BLaER1 treated with 17β-estradiol and CSF1 and Interleukin-3, amounts not matched to agents 10 nM and 100 nM (cell line): ENCODE measurements around the gene PPY.
A peak's percentile ranks its signal among the peaks of the same experiment; 100 is the strongest.

Experiments used
- H3K27ac ChIP-seq, 11 experiments: shearing (Covaris generic); formaldehyde crosslinking; 2 replicates each; pipeline ENCODE4 v1.8.1; 2022
- H3K27me3 ChIP-seq, 11 experiments: shearing (Covaris generic); formaldehyde crosslinking; 2 replicates each; pipeline ENCODE4 v1.8.1; 2022
- H3K36me3 ChIP-seq, 11 experiments: shearing (Covaris generic); formaldehyde crosslinking; 2 replicates each; pipeline ENCODE4 v1.8.1; 2022
- H3K4me1 ChIP-seq, 10 experiments: shearing (Covaris generic); formaldehyde crosslinking; 2 replicates each; pipeline ENCODE4 v1.8.1; 2022
- H3K4me2 ChIP-seq, 11 experiments: shearing (Covaris generic); formaldehyde crosslinking; 2 replicates each; pipeline ENCODE4 v1.8.1; 2022
- H3K4me3 ChIP-seq, 10 experiments: shearing (Covaris generic); formaldehyde crosslinking; 2 replicates each; pipeline ENCODE4 v1.8.1; 2022
- H3K9ac ChIP-seq, 11 experiments: shearing (Covaris generic); formaldehyde crosslinking; 2 replicates each; pipeline ENCODE4 v1.8.1; 2022
- H3K9me3 ChIP-seq, 11 experiments: shearing (Covaris generic); formaldehyde crosslinking; replicated peaks in 1 of 11; 2 replicates each; pipeline ENCODE4 v1.8.1; 2022
- H4K20me1 ChIP-seq, 11 experiments: shearing (Covaris generic); formaldehyde crosslinking; 2 replicates each; pipeline ENCODE4 v1.8.1; 2022
- Cebpa-rat ChIP-seq, 11 experiments: shearing (Covaris generic); IDR thresholded peaks; 2 replicates each; pipeline ENCODE4 v1.8.1; 2022

PPY gene

DNA sequence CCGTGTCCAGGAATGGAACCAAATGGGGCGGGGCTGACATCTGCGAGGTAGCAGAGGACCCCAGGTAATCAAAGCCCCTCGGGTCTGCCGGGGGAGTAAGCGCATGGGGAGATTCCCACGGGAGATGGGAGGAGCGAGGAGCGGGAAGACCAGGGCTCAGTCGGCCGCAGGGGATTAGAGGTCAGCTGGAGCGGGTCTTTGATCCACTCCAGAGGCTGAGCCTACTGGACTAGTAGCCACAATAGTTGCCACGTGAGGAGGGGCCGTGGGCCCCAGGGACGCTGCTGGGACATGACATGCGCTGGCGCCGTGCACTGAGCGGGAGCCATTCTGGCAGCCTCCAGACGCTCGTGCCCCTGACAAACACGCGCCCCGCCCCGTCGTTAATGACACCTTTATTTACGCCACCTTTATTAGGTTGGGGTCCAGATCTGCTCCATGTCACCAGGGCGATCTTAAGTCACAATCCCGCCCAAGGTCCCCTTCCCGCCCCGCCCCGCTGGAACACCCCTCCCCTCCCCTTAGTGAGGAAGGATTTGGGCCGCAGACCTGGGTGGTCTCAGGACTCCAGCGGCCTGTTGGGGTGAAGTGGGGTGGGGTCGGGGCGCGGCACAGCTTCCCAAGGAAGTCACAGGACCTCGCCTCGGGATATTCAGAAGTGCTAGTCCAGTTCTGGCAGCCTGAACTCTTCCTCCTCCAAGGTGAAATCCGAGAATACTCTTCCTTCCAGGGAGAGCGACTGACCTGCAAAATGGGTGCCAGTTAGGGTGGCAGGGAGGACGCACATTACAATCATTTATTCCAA, 15.0 kb downstream of the PPY start:
- Histone ChIP-seq H3K9me3 (peaks cover 0 to 11% (median 7%) of the 10 kb centered on the region in 11 experiments; a peak in 5 of 22 replicates), H3K27me3 (peaks cover 47 to 71% (median 65%) of the 10 kb centered on the region in 11 experiments), H3K9ac (no peak overlapping the region), H3K4me3 (peak overlapping the region in 1 of 10 experiments; percentile 14; a peak in 1 of 20 replicates), H3K4me2 (peak overlapping the region in 4 of 11 experiments; percentile 52 to 76 (median 72); a peak in 9 of 22 replicates), H4K20me1 (no peaks in the 10 kb centered on the region), H3K27ac (no peak overlapping the region), H3K36me3 (no peaks in the 10 kb centered on the region), H3K4me1 (peaks cover 0 to 17% (median 4%) of the 10 kb centered on the region in 10 experiments; a peak in 11 of 20 replicates)
- no peak for TF ChIP-seq Cebpa-rat (IDR thresholded peaks at IDR 0.05)

- Histone ChIP-seq H3K27ac (no peak overlapping the region), H4K20me1 (no peaks in the 10 kb centered on the region), H3K4me2 (no peak overlapping the region), H3K4me3 (no peak overlapping the region), H3K36me3 (no peaks in the 10 kb centered on the region), H3K27me3 (peaks cover 46 to 62% (median 52%) of the 10 kb centered on the region in 11 experiments), H3K9me3 (peaks cover 0 to 11% (median 7%) of the 10 kb centered on the region in 11 experiments; a peak in 5 of 22 replicates), H3K9ac (no peak overlapping the region), H3K4me1 (peaks cover 0 to 17% (median 4%) of the 10 kb centered on the region in 10 experiments; a peak in 11 of 20 replicates)
- no peak for TF ChIP-seq Cebpa-rat (IDR thresholded peaks at IDR 0.05)
Observed at GRCh38 chr17:43924558-43924957, 17.7 kb downstream of the PPY start.

DNA sequence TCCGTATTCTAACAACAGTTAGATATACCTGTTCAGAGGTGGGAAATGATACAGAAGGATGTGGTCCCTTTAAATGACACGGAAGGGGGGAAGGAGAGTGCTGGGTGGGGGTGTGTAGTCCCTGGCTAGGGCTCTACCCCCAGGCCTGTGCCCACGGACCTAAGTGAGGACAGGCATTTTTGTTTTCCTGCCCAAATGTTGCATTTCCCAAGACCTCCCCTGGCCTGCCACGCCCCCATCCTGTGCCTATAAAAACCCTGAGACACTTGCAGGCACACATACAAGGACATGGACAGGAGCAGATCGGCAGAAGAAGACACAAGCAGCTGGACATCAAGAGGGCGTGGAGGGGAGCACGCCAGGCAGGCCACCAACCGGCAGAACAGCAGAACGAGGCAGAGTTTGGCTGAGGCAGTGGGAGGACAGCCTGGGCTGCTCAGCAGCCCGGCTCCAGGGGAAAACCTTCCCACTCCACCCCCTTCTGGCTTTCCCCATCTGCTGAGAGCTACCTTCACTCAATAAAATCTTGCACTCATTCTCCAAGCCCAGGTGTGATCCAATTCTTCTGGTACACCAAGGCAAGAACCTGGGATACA, 21.7 kb downstream of the PPY start:
- Histone ChIP-seq H3K36me3 (no peaks in the 10 kb centered on the region), H3K27me3 (peaks cover 12 to 23% (median 13%) of the 10 kb centered on the region in 11 experiments), H3K9me3 (peaks cover 0 to 2% (median 0%) of the 10 kb centered on the region in 11 experiments; a peak in 1 of 22 replicates), H4K20me1 (no peaks in the 10 kb centered on the region), H3K4me2 (no peak overlapping the region), H3K9ac (no peak overlapping the region), H3K27ac (no peak overlapping the region), H3K4me3 (no peak overlapping the region), H3K4me1 (peaks cover 10 to 33% (median 26%) of the 10 kb centered on the region in 10 experiments; a peak in 19 of 20 replicates)
- TF ChIP-seq Cebpa-rat (IDR thresholded peaks at IDR 0.05), result no peak

GRCh38 chr17:43918026-43918389, 24.3 kb downstream of the PPY start:
- Histone ChIP-seq H3K27ac (peak overlapping the region in 2 of 11 experiments; percentile 29 to 60; a peak in 5 of 22 replicates), H3K9ac (peak overlapping the region in 7 of 11 experiments; percentile 56 to 75 (median 70); a peak in 10 of 22 replicates), H3K9me3 (no peaks in the 10 kb centered on the region), H3K36me3 (no peaks in the 10 kb centered on the region), H3K4me2 (peak overlapping the region; percentile 75 to 99 (median 88)), H4K20me1 (no peaks in the 10 kb centered on the region), H3K4me3 (peak overlapping the region; percentile 49 to 70 (median 56); a peak in 17 of 20 replicates), H3K27me3 (no peaks in the 10 kb centered on the region), H3K4me1 (peaks cover 10 to 50% (median 29%) of the 10 kb centered on the region in 10 experiments; a peak in 19 of 20 replicates)
- no peak for TF ChIP-seq Cebpa-rat (IDR thresholded peaks at IDR 0.05)

DNA sequence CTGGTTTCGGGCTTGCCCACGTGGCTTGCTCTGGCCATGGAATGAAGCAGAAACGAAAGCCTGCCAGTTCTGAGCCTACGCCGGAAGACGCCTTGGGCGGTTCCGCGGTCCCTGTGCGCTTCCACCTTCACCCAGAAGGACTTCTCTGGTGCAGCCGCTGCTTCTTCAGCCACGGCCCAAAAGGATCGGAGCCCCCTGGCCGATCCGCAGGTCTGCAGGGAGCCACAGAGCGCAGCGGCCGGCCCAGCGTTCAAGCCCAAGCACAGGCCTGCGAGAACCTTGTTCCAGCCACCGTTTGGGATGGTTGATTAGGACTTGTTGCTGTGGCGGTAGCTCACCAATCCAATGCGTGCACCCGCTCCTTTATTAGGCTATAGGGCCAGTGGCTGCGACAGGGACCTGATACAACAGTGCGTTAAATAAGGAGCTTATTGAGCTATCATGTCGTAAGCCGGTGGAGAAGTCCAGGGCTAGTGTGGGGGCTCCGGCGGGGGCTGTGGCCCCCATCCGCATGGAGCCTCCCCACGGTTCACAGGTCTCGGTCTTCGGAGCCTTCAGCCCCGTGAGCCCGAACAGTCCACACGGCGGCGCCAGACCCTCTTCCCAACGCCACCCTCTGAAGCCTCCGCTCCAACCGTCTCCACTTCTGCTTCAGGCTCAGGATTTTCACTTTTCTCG, 24.8 kb downstream of the PPY start:
- no peaks in the 10 kb centered on the region for H4K20me1 ChIP-seq
- peak overlapping the region; percentile 56 to 75 (median 68) for H3K9ac ChIP-seq
- no peaks in the 10 kb centered on the region for H3K27me3 ChIP-seq
- TF ChIP-seq Cebpa-rat (IDR thresholded peaks at IDR 0.05), result no peak
- H3K9me3 ChIP-seq, result no peaks in the 10 kb centered on the region
- peak overlapping the region; percentile 49 to 70 (median 56) for H3K4me3 ChIP-seq
- H3K4me2 ChIP-seq, result peak overlapping the region; percentile 75 to 99 (median 88)
- H3K36me3 ChIP-seq, result no peaks in the 10 kb centered on the region
- peak overlapping the region in 9 of 11 experiments; percentile 44 to 67 (median 58); a peak in 17 of 22 replicates for H3K27ac ChIP-seq
- peaks cover 10 to 55% (median 34%) of the 10 kb centered on the region in 10 experiments; a peak in 19 of 20 replicates for H3K4me1 ChIP-seq

- peak overlapping the region in 9 of 11 experiments; percentile 44 to 67 (median 58); a peak in 14 of 22 replicates for H3K27ac ChIP-seq
- H3K36me3 ChIP-seq, result no peaks in the 10 kb centered on the region
- H3K4me3 ChIP-seq, result peak overlapping the region; percentile 49 to 70 (median 56)
- no peaks in the 10 kb centered on the region for H3K9me3 ChIP-seq
- peak overlapping the region; percentile 56 to 75 (median 68); a peak in 19 of 22 replicates for H3K9ac ChIP-seq
- peaks cover 10 to 60% (median 39%) of the 10 kb centered on the region in 10 experiments; a peak in 19 of 20 replicates for H3K4me1 ChIP-seq
- 0 out of 22 replicates have a peak, but pooled peaks cover 0 to 3% (median 0%) of the 10 kb centered on the region in 11 experiments for H4K20me1 ChIP-seq
- no peak for TF ChIP-seq Cebpa-rat (IDR thresholded peaks at IDR 0.05)
- H3K4me2 ChIP-seq, result peak overlapping the region; percentile 75 to 99 (median 88)
- H3K27me3 ChIP-seq, result no peaks in the 10 kb centered on the region
Observed at GRCh38 chr17:43917016-43917347, 25.3 kb downstream of the PPY start.

GRCh38 chr17:43916385-43916784, 25.9 kb downstream of the PPY start:
- Histone ChIP-seq H3K4me2 (peak overlapping the region in 10 of 11 experiments; percentile 75 to 94 (median 88); a peak in 21 of 22 replicates), H4K20me1 (0 out of 22 replicates have a peak, but pooled peaks cover 0 to 9% (median 0%) of the 10 kb centered on the region in 11 experiments), H3K36me3 (no peaks in the 10 kb centered on the region), H3K27me3 (no peaks in the 10 kb centered on the region), H3K4me1 (peaks cover 10 to 65% (median 43%) of the 10 kb centered on the region in 10 experiments; a peak in 19 of 20 replicates), H3K27ac (no peak overlapping the region), H3K9ac (no peak overlapping the region), H3K4me3 (peak overlapping the region in 4 of 10 experiments; percentile 49 to 61 (median 58); a peak in 4 of 20 replicates), H3K9me3 (no peaks in the 10 kb centered on the region)
- no peak for TF ChIP-seq Cebpa-rat (IDR thresholded peaks at IDR 0.05)

GRCh38 chr17:43915559-43915958, 26.7 kb downstream of the PPY start:
- no peak overlapping the region for H3K27ac ChIP-seq
- no peaks in the 10 kb centered on the region for H3K36me3 ChIP-seq
- no peak overlapping the region for H3K9ac ChIP-seq
- H3K4me2 ChIP-seq, result peak overlapping the region in 7 of 11 experiments; percentile 75 to 94 (median 88); a peak in 9 of 22 replicates
- 0 out of 22 replicates have a peak, but pooled peaks cover 0 to 10% (median 0%) of the 10 kb centered on the region in 11 experiments for H4K20me1 ChIP-seq
- no peaks in the 10 kb centered on the region for H3K27me3 ChIP-seq
- TF ChIP-seq Cebpa-rat (IDR thresholded peaks at IDR 0.05), result no peak
- H3K9me3 ChIP-seq, result no peaks in the 10 kb centered on the region
- H3K4me1 ChIP-seq, result peaks cover 10 to 65% (median 43%) of the 10 kb centered on the region in 10 experiments; a peak in 19 of 20 replicates
- no peak overlapping the region for H3K4me3 ChIP-seq
